SK-N-SH treated with all-trans-retinoic acid at 6 μM for 48 hours (cell line): ENCODE results near the gene VAC14.

Experiments used
- TOX ChIP-seq: fragments of 250-450 bp; sonication (Bioruptor Pico); IDR thresholded peaks from 2 replicates; pipeline ENCODE4 v1.8.0; 2021; ENCODE audit warnings: mild to moderate bottlenecking, moderate library complexity, borderline replicate concordance
- ZNF70 ChIP-seq: fragments of 450-650 bp; formaldehyde crosslinking; IDR thresholded peaks from 2 replicates; pipeline ENCODE4 v1.5.0; 2020; ENCODE audit warnings: mild to moderate bottlenecking, moderate library complexity
- TF ChIP-seq, protein P1 (sequence below): fragments of 250-450 bp; sonication (Bioruptor Pico); IDR thresholded peaks from 2 replicates; pipeline ENCODE4 v1.8.0; 2021; ENCODE audit warnings: low read depth, mild to moderate bottlenecking, moderate library complexity, borderline replicate concordance

- no peak for TF ChIP-seq ZNF70 (CRISPR knock-in tag)
- TF ChIP-seq, protein P1, sequence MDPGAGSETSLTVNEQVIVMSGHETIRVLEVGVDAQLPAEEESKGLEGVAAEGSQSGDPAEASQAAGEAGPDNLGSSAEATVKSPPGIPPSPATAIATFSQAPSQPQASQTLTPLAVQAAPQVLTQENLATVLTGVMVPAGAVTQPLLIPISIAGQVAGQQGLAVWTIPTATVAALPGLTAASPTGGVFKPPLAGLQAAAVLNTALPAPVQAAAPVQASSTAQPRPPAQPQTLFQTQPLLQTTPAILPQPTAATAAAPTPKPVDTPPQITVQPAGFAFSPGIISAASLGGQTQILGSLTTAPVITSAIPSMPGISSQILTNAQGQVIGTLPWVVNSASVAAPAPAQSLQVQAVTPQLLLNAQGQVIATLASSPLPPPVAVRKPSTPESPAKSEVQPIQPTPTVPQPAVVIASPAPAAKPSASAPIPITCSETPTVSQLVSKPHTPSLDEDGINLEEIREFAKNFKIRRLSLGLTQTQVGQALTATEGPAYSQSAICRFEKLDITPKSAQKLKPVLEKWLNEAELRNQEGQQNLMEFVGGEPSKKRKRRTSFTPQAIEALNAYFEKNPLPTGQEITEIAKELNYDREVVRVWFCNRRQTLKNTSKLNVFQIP (CRISPR knock-in tag): no peak
- no peak for TF ChIP-seq TOX (CRISPR knock-in tag)
Measured at GRCh38 chr16:70734522-70735095, 66.3 kb downstream of the VAC14 start.
